HepG2 (cell line): ENCODE data around the gene SRP72. TPM values are rescaled to one million over a fixed set of nuclear protein-coding genes. Genes with fewer than 3 reads are reported as not detected.

Source experiments
- CBX2 ChIP-seq, 2 experiments: fragments of 200-600 bp in 1 of 2; sonication (generic); formaldehyde crosslinking in 1 of 2; IDR thresholded peaks; 2 replicates each; pipeline versions ENCODE4 v1.7.0 to v1.8.1; 2018 to 2022; ENCODE audit warnings: low read depth in 2 of 2, low read length in 1 of 2, mild to moderate bottlenecking in 1 of 2, missing genetic modification reagents in 1 of 2
- CEBPB ChIP-seq: IDR thresholded peaks from 2 replicates; pipeline ENCODE4 v1.6.1; 2011; ENCODE audit warnings: low read depth, low read length, improper control_type of control experiment, borderline replicate concordance
- EEA1 ChIP-seq: sonication (generic); formaldehyde crosslinking; IDR thresholded peaks from 2 replicates; pipeline ENCODE4 v1.5.1; 2020; ENCODE audit warnings: mild to moderate bottlenecking, missing genetic modification reagents, borderline replicate concordance
- FOSL2 ChIP-seq: sonication (generic); formaldehyde crosslinking; IDR thresholded peaks from 2 replicates; pipeline ENCODE4 v1.4.0; 2020; ENCODE audit warnings: missing genetic modification reagents
- MTF2 ChIP-seq: sonication (generic); formaldehyde crosslinking; IDR thresholded peaks from 2 replicates; pipeline ENCODE4 v1.5.0; 2020; ENCODE audit warnings: missing genetic modification reagents, borderline replicate concordance
- NAIF1 ChIP-seq: sonication (generic); formaldehyde crosslinking; IDR thresholded peaks from 2 replicates; pipeline ENCODE4 v1.5.0; 2020; ENCODE audit warnings: mild to moderate bottlenecking, missing genetic modification reagents, borderline replicate concordance
- NPAS2 ChIP-seq: sonication (generic); formaldehyde crosslinking; IDR thresholded peaks from 2 replicates; pipeline ENCODE4 v1.8.0; 2022; ENCODE audit warnings: mild to moderate bottlenecking, missing genetic modification reagents, borderline replicate concordance
- PITX1 ChIP-seq: sonication (generic); formaldehyde crosslinking; IDR thresholded peaks from 2 replicates; pipeline ENCODE4 v1.5.1; 2020; ENCODE audit warnings: mild to moderate bottlenecking, missing genetic modification reagents
- SIX1 ChIP-seq: sonication (generic); formaldehyde crosslinking; IDR thresholded peaks from 2 replicates; pipeline ENCODE4 v1.4.0; 2020; ENCODE audit warnings: missing genetic modification reagents, borderline replicate concordance
- TFAP4 ChIP-seq: sonication (generic); IDR thresholded peaks from 2 replicates; pipeline ENCODE4 v1.6.1; 2016; ENCODE audit warnings: low read depth, borderline replicate concordance
- TSC22D2 ChIP-seq: sonication (generic); formaldehyde crosslinking; IDR thresholded peaks from 2 replicates; pipeline ENCODE4 v1.5.1; 2020; ENCODE audit warnings: missing genetic modification reagents, mild to moderate bottlenecking, borderline replicate concordance
- ZMYM3 ChIP-seq: sonication (generic); formaldehyde crosslinking; IDR thresholded peaks from 2 replicates; pipeline ENCODE4 v1.5.1; 2020; ENCODE audit warnings: mild to moderate bottlenecking, missing genetic modification reagents
- ZNF281 ChIP-seq: sonication (generic); formaldehyde crosslinking; IDR thresholded peaks from 2 replicates; pipeline ENCODE4 v1.4.0; 2020; ENCODE audit warnings: missing genetic modification reagents, borderline replicate concordance
- ZNF383 ChIP-seq: sonication (generic); formaldehyde crosslinking; IDR thresholded peaks from 2 replicates; pipeline ENCODE4 v1.4.0; 2020; ENCODE audit warnings: missing genetic modification reagents, mild to moderate bottlenecking, borderline replicate concordance
- ZNF646 ChIP-seq: sonication (generic); formaldehyde crosslinking; IDR thresholded peaks from 2 replicates; pipeline ENCODE4 v1.9.0; 2021; ENCODE audit warnings: mild to moderate bottlenecking, missing genetic modification reagents
- ZNF775 ChIP-seq: sonication (generic); formaldehyde crosslinking; IDR thresholded peaks from 2 replicates; pipeline ENCODE4 v1.4.0; 2020; ENCODE audit warnings: missing genetic modification reagents, mild to moderate bottlenecking, moderate library complexity, borderline replicate concordance
- ZSCAN21 ChIP-seq: sonication (generic); formaldehyde crosslinking; IDR thresholded peaks from 2 replicates; pipeline ENCODE4 v1.8.0; 2022; ENCODE audit warnings: mild to moderate bottlenecking, missing genetic modification reagents, moderate library complexity, borderline replicate concordance
- polyA plus RNA-seq, 8 experiments: library from polyadenylated mRNA; depleted of rRNA in 3 of 8; stranded (reverse) in 7 of 8; unstranded in 1 of 8; fragments of >200 nt; fragmentation: Illumina TruSeq in 4 of 8; extraction: Trizol in 4 of 8; gene quantifications; 2 replicates each; pipeline versions ENCODE4 v1.2.1 to v1.2.3, GENCODE V29; 2011 to 2016; ENCODE audit warnings: low read depth in 4 of 8, missing spikeins in 1 of 8, mixed read lengths in 1 of 8; ENCODE audit not compliant: insufficient read depth in 1 of 8
- total RNA-seq, 5 experiments: library from RNA; depleted of rRNA; stranded (reverse); fragments of >200 nt; fragmentation: Illumina TruSeq; extraction: Trizol; gene quantifications; 2 replicates each; pipeline ENCODE4 v1.2.3, GENCODE V29; 2016; ENCODE audit warnings: low read depth in 1 of 5

The SRP72 gene
- total and polyA plus RNA-seq, 2 of the 13 experiments (the other 11 are each of a cell fraction or from before 2014, with no cell fraction given): 64.9 to 75.6 TPM

- TF ChIP-seq ZNF646 (CRISPR knock-in tag) (0 out of 2 replicates have a peak, but pooled peaks have one; percentile 23), NPAS2 (CRISPR knock-in tag) (no peak), SIX1 (CRISPR knock-in tag) (no peak), CBX2 (IDR thresholded peaks at IDR 0.05; ENCODE audit: low read depth, low read length) (no peak), CBX2 (CRISPR knock-in tag; IDR thresholded peaks at IDR 0.05; ENCODE audit: low read depth) (no peak), ZNF383 (CRISPR knock-in tag) (0 out of 2 replicates have a peak, but pooled peaks have one; percentile 25), ZSCAN21 (CRISPR knock-in tag) (peak; percentile 59; the same call in 1 of the 2 replicates), TSC22D2 (CRISPR knock-in tag) (peak; percentile 65; the same call in 1 of the 2 replicates), ZNF281 (CRISPR knock-in tag) (peak; percentile 4; the same call in 1 of the 2 replicates), ZNF775 (CRISPR knock-in tag) (no peak), PITX1 (CRISPR knock-in tag) (peak; percentile 46; the same call in 1 of the 2 replicates), EEA1 (CRISPR knock-in tag) (peak; percentile 73; the same call in 1 of the 2 replicates), CEBPB (no peak), MTF2 (CRISPR knock-in tag) (no peak), FOSL2 (CRISPR knock-in tag) (0 out of 2 replicates have a peak, but pooled peaks have one; percentile 6), NAIF1 (peak; percentile 90), TFAP4 (peak; percentile 79; the same call in 1 of the 2 replicates), ZMYM3 (CRISPR knock-in tag) (no peak)
Observed at GRCh38 chr4:56435140-56435926, 32.1 kb upstream of the SRP72 start, which contains the start of gene PPAT (continued).
